HG03469 (cell line): ENCODE results near the gene FBXL12.
A peak's percentile ranks its signal among the peaks of the same experiment; 100 is the strongest.
"Not testable (repeated sequence)": the region's sequence is repeated elsewhere in the genome, so short reads cannot be mapped to it uniquely, and the experiment has no call there.

Experiments used
- ATAC-seq: cut with Tn5 transposase; IDR thresholded peaks from one replicate; pipeline ENCODE4 v1.9.1; 2021; ENCODE audit warnings: mild to moderate bottlenecking, moderate library complexity, moderate number of reproducible peaks; ENCODE audit not compliant: unreplicated experiment

FBXL12 gene

DNA sequence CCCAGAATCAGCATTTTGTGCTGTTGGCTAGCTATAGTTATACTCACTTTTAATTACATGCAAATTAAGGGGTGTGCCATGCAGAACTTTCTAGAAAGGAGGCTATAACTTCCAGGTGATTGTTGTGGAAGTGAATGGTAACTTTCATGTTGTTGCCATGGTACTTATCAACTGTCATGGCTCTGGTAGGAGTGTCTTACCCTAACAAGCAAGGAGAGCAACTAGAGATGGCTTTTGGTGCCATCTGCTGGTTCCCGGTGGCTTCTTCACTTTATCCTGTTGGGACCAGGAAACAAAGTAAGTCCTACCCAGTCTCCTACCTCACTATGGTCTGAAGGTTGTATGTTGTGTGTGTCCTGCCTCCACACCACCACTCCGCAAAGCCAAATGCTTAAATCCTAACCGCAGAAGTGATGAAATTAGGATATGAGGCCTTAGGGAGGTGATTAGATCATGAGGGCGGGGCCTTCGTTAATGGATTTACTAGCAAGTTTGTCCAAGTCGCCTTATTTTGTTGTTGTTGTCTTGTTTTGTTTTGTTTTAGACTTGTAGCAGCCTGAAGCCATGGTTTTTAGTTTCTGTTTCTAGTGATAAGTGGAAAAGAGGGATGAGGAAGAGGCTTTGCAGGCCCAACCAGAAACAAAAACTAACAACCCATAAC lies 22.6 kb downstream of the FBXL12 start:
- ATAC-seq = peak; percentile 50

GRCh38 chr19:9793071-9793591 lies 25.7 kb downstream of the FBXL12 start:
- ATAC-seq = no peak

GRCh38 chr19:9792206-9793070 lies 26.4 kb downstream of the FBXL12 start:
- no peak for ATAC-seq

GRCh38 chr19:9791552-9792205 lies 27.2 kb downstream of the FBXL12 start:
- ATAC-seq = no peak

DNA sequence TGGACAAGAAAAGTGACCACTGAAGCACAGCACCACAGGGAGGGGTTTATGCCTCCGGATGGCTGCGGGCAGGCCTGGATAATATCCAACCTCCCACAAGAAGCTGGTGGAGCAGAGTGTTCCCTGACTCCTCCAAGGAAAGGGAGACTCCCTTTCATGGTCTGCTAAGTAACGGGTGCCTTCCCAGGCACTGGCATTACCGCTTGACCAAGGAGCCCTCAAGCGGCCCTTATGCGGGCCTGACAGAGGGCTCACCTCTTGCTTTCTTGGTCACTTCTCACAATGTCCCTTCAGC lies 27.9 kb downstream of the FBXL12 start:
- ATAC-seq = not testable (repeated sequence)

DNA sequence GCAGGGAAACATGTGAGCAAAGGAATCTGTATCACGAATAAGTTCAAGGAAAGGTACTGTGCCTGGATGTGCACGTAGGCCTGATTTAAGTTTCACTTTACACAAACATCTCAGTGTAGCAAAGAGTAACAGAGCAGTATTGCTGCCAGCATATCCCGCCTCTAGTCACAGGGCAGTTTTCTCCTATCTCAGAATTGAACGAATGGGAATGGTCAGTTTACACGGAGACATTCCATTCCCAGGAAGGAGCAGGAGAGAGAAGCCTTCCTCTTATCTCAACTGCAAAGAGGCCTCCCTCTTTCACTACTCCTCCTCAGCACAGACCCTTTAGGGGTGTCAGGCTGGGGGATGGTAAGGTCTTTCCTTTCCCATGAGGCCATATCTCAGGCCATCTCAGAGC lies 29.3 kb downstream of the FBXL12 start:
- not testable (repeated sequence) for ATAC-seq

DNA sequence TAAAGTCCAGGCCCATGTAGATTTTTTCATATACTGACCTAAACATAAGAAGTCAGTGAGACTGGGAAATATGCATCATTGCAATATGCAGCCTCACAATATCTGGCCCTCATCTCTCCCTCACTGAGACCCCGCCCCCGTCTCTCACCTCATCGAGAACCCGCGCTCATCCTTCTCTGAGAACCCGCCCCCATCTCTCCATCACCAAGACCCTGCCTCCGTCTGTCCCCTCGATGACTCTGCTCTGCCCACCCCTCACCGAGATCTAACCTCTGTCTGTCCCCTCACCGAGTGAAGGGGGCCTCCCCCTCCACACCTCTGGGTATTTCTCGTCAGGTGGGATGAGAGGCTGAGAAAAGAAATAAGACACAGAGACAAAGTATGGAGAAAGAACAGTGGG lies 29.8 kb downstream of the FBXL12 start:
- ATAC-seq = no peak

- ATAC-seq = not testable (repeated sequence)
Observed at GRCh38 chr19:9788604-9789003, 30.3 kb downstream of the FBXL12 start.

DNA sequence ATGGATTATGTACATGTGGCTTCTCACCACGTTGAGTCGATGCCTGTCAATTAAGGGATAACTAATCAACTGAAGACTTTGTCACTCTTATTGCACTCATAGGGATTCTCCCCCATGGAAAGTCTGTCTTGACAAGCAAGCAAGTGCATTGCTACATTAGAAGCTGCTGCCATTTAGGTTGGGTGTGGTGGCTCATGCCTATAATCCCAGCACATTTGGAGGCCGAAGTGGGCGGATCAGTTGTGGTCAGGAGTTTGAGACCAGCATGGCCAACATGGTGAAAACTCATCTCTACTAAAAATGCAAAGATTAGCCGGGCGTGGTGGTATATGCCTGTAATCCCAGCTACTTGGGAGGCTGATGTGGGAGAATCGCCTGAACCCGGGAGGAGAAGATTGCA lies 32.1 kb downstream of the FBXL12 start:
- ATAC-seq = no peak

DNA sequence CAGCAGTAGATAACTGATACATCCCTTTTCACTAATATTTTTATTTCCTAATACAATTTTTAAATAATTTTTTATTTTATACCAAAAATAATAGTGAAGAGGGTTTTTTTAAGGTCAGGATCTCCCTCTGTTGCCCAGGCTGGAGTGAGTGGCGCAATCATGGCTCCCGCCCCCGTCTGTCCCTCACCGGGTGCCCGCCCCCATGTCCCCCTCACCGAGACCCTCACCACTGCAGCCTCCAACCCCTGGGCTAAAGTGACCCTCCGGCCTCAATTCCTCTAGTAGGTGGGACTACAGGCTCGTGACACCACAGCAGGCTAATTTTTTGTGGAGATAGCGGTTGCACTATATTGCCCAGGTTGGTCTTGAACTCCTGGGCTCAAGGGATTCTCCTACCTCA lies 32.5 kb downstream of the FBXL12 start:
- no peak for ATAC-seq

GRCh38 chr19:9785367-9786331 lies 33.2 kb downstream of the FBXL12 start:
- peak; percentile 37 for ATAC-seq

DNA sequence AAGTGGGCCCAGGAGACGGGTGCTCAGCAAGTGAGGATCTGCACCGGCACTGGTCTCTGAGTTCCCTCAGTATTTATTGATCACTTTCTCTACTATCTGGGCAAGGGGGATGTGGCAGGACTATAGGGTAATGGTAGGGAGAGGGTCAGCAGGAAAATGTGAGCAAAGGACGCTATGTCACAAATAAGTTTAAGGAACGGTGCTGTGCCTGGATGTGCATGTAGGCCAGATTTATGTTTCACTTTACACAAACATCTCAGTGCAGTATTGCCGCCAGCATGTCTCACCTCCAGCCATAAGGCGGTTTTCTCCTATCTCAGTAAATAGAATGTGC lies 34.7 kb downstream of the FBXL12 start:
- not testable (repeated sequence) for ATAC-seq

DNA sequence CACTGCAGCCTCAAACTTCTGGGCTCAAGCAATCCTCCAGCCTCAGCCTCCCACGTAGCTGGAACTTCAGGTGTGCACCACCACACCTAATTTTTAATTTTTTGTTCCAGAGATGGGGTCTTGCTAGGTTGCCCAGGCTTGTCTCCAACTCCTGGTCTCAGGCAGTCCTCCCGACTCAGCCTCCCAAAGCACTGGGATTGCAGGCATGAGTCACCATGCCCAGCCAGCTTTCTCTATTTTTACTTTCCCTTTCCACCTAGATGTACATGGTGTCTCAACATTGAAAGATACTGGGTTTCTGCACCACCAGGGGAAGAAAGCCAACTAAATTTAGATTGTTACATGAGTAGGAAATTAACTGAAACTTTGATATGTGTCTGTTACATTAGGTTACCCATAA lies 36.5 kb downstream of the FBXL12 start:
- ATAC-seq = no peak

GRCh38 chr19:9768175-9769112 lies 50.4 kb downstream of the FBXL12 start, which contains the start of gene ZNF846:
TSS of gene ZNF846 (minus strand) at chr19:9768738. CDS start at chr19:9764950, 3,788 bp downstream.
- ATAC-seq = peak; percentile 93
